K562 (cell line): ENCODE measurements around the gene AGAP3. TPM values are rescaled to one million over a fixed set of nuclear protein-coding genes. Genes with fewer than 3 reads are reported as not detected.

ENCODE experiments used
- AFF4 ChIP-seq: sonication (generic); formaldehyde crosslinking; IDR thresholded peaks from 2 replicates; pipeline ENCODE4 v1.8.0; 2023; ENCODE audit warnings: mild to moderate bottlenecking, missing genetic modification reagents
- MAFF ChIP-seq: IDR thresholded peaks from 2 replicates; pipeline ENCODE4 v1.6.1; 2012; ENCODE audit warnings: low read length, improper control_type of control experiment
- STAT6 ChIP-seq: sonication (generic); formaldehyde crosslinking; IDR thresholded peaks from 2 replicates; pipeline ENCODE4 v1.8.1; 2023; ENCODE audit warnings: mild to moderate bottlenecking, missing genetic modification reagents
- ZBTB33 ChIP-seq: sonication (generic); formaldehyde crosslinking; IDR thresholded peaks from 2 replicates; pipeline ENCODE4 v1.8.1; 2023; ENCODE audit warnings: mild to moderate bottlenecking, missing genetic modification reagents
- ZC3H4 ChIP-seq: sonication (generic); formaldehyde crosslinking; IDR thresholded peaks from 2 replicates; pipeline ENCODE4 v1.9.0; 2021; ENCODE audit warnings: missing genetic modification reagents, borderline replicate concordance
- ZNF24 ChIP-seq: fragments of 450-650 bp; IDR thresholded peaks from 2 replicates; pipeline ENCODE4 v1.6.1; 2016
- polyA plus RNA-seq, 8 experiments: library from polyadenylated mRNA; depleted of rRNA in 4 of 8; stranded (reverse) in 5 of 8; unstranded in 3 of 8; fragments of >200 nt; fragmentation: Nextera tagmentation in 2 of 8; fragmentation: Illumina TruSeq in 1 of 8; extraction: Ambion mirVana in 2 of 8; extraction: Trizol in 1 of 8; gene quantifications; 2 replicates each; pipeline versions ENCODE4 v1.2.1 to v1.2.3, GENCODE V29; 2011 to 2014; ENCODE audit warnings: inconsistent platforms in 1 of 8, missing spikeins in 1 of 8
- total RNA-seq, 7 experiments: library from RNA; depleted of rRNA in 6 of 7; stranded (reverse); fragments of >200 nt in 6 of 7; fragmentation: Illumina TruSeq in 2 of 7; extraction: Trizol in 2 of 7; gene quantifications; 2 replicates each; pipeline versions ENCODE4 v1.2.1 to v1.2.3, GENCODE V29; 2011 to 2021; ENCODE audit warnings: low replicate concordance in 1 of 7

The AGAP3 gene
- total and polyA plus RNA-seq, 9 of the 15 experiments (the other 6 are each of a cell fraction or from before 2014, with no cell fraction given) = 3.4 to 208 (median 62.2) TPM

GRCh38 chr7:151079199-151079910 lies 6.9 kb upstream of the AGAP3 start (continued):
- TF ChIP-seq STAT6 (CRISPR knock-in tag) (0 out of 2 replicates have a peak, but pooled peaks have one; percentile 47), ZNF24 (no peak), AFF4 (CRISPR knock-in tag) (0 out of 2 replicates have a peak, but pooled peaks have one; percentile 35), MAFF (no peak), ZC3H4 (CRISPR knock-in tag) (0 out of 2 replicates have a peak, but pooled peaks have one; percentile 17), ZBTB33 (CRISPR knock-in tag) (peak; percentile 46; the same call in 1 of the 2 replicates)
